ENCODE data around the gene ZNF148. TPM values are rescaled to one million over a fixed set of nuclear protein-coding genes. Genes with fewer than 3 reads are reported as not detected.

Gene ZNF148
- total RNA-seq, 6 donors from 2014 or later: 24.5 to 42.9 (median 32.8) TPM

DNA sequence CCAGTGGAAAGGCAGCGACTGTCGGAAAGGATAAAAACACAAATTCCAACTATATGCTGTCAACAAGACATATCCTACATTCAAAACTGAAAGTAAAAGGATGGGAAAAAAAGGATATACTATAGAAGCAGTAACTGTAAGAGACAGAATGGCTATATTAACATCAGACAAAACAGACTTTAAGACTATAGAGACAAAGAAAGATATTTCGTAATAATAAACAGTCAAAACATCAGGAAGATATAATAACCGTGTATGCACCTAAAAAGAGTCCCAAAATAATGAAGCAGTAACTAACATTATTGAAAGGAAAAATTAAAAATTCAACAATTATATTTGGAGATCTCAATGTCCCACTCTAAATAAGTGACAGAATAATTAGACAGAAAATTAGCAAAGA, 48.2 kb downstream of the ZNF148 start:
- Histone ChIP-seq H3K27ac (no peak overlapping the region), H3K36me3 (peaks cover 0 to 5% (median 2%) of the 10 kb centered on the region in 4 donors), H3K4me1 (no peaks in the 10 kb centered on the region), H3K9me3 (no peaks in the 10 kb centered on the region), H3K4me3 (no peak overlapping the region), H3K27me3 (no peaks in the 10 kb centered on the region)
- TF ChIP-seq EP300 (IDR thresholded peaks at IDR 0.05) (no peak), POLR2A (IDR thresholded peaks at IDR 0.05) (no peak), CTCF (IDR thresholded peaks at IDR 0.05) (no peak), POLR2AphosphoS5 (IDR thresholded peaks at IDR 0.05) (no peak)
- 85 to 95% methylated on average over 4 of the region's 4 CpGs for WGBS, 2 donors
- ATAC-seq (ENCODE audit: low FRiP score in 2 of 2) (no peak), DNase-seq (no peak)

DNA sequence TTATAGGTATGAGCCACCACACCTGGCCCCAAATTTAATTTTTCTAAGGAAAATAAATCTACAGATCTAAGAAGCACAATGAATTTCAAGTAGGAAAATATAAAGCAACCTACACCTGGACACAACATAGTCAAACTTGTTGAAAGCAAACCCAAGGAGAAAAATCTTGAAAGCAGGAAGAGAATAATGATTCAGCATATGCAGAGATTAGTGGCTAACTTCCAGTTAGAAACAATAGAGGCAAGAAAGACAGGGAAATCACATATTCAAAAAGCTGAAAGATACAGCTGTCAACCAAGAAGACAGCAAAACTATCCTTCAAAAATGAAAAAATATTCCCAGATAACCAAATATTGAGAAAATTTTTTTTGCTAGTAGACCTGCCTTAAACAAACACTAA, 49.4 kb downstream of the ZNF148 start:
- DNase-seq (no peak), ATAC-seq (ENCODE audit: low FRiP score in 2 of 2) (no peak)
- no peak overlapping the region for H3K4me3 ChIP-seq
- no peak overlapping the region for H3K27ac ChIP-seq
- H3K4me1 ChIP-seq: no peaks in the 10 kb centered on the region
- no peak for TF ChIP-seq EP300 (IDR thresholded peaks at IDR 0.05)
- TF ChIP-seq POLR2AphosphoS5 (IDR thresholded peaks at IDR 0.05): no peak
- no peak for TF ChIP-seq POLR2A (IDR thresholded peaks at IDR 0.05)
- TF ChIP-seq CTCF (IDR thresholded peaks at IDR 0.05): no peak
- peaks cover 0 to 5% (median 2%) of the 10 kb centered on the region in 4 donors for H3K36me3 ChIP-seq
- H3K27me3 ChIP-seq: no peaks in the 10 kb centered on the region
- H3K9me3 ChIP-seq: no peaks in the 10 kb centered on the region

- peaks cover 0 to 3% (median under 1%) of the 10 kb centered on the region in 4 donors for H3K36me3 ChIP-seq
- H3K4me3 ChIP-seq: no peak overlapping the region
- H3K9me3 ChIP-seq: no peaks in the 10 kb centered on the region
- 19 to 57% methylated on average over 1 of the region's 1 CpG for WGBS, 2 donors
- H3K4me1 ChIP-seq: no peaks in the 10 kb centered on the region
- H3K27ac ChIP-seq: no peak overlapping the region
- H3K27me3 ChIP-seq: no peaks in the 10 kb centered on the region
- no peak for TF ChIP-seq EP300 (IDR thresholded peaks at IDR 0.05)
- TF ChIP-seq POLR2A (IDR thresholded peaks at IDR 0.05): no peak
- TF ChIP-seq POLR2AphosphoS5 (IDR thresholded peaks at IDR 0.05): no peak
- ATAC-seq (ENCODE audit: low FRiP score in 2 of 2) (no peak), DNase-seq (no peak)
Measured at GRCh38 chr3:125324341-125324740, 50.8 kb downstream of the ZNF148 start.

GRCh38 chr3:125322917-125323316, 52.2 kb downstream of the ZNF148 start:
- Histone ChIP-seq H3K27me3 (no peaks in the 10 kb centered on the region), H3K27ac (no peak overlapping the region), H3K4me1 (no peaks in the 10 kb centered on the region), H3K36me3 (peaks cover 0 to 5% (median 0%) of the 10 kb centered on the region in 4 donors), H3K9me3 (no peaks in the 10 kb centered on the region), H3K4me3 (no peak overlapping the region)
- TF ChIP-seq CTCF (IDR thresholded peaks at IDR 0.05) (no peak), POLR2A (IDR thresholded peaks at IDR 0.05) (no peak), EP300 (IDR thresholded peaks at IDR 0.05) (no peak), POLR2AphosphoS5 (IDR thresholded peaks at IDR 0.05) (no peak)
- 95% methylated on average over 2 of the region's 2 CpGs for WGBS, 2 donors
- no peak for DNase-seq
- no peak for ATAC-seq (ENCODE audit: low FRiP score in 2 of 2)

- 81 to 91% methylated on average over 6 of the region's 6 CpGs for WGBS, 2 donors
- TF ChIP-seq CTCF (IDR thresholded peaks at IDR 0.05) (no peak), POLR2AphosphoS5 (IDR thresholded peaks at IDR 0.05) (no peak), POLR2A (IDR thresholded peaks at IDR 0.05) (no peak), EP300 (IDR thresholded peaks at IDR 0.05) (no peak)
- H3K36me3 ChIP-seq: peaks cover 0 to 5% (median 0%) of the 10 kb centered on the region in 4 donors
- H3K9me3 ChIP-seq: no peaks in the 10 kb centered on the region
- H3K27me3 ChIP-seq: no peaks in the 10 kb centered on the region
- H3K4me3 ChIP-seq: no peak overlapping the region
- no peak for ATAC-seq (ENCODE audit: low FRiP score in 2 of 2)
- DNase-seq: no peak
- no peaks in the 10 kb centered on the region for H3K4me1 ChIP-seq
- no peak overlapping the region for H3K27ac ChIP-seq
Measured at GRCh38 chr3:125322166-125322565, 53.0 kb downstream of the ZNF148 start.

Measured in upper lobe of left lung (tissue), 6 donors.